Central memory CD4-positive, alpha-beta T cell (primary cell): ENCODE results near the gene SFI1.

Experiments used
- DNase-seq: peaks from one replicate; pipeline ENCODE4 v3.0.0; 2022

The SFI1 gene

GRCh38 chr22:31637891-31638618, 141.7 kb downstream of the SFI1 start:
- DNase-seq = no peak

GRCh38 chr22:31639436-31640039, 143.2 kb downstream of the SFI1 start:
- no peak for DNase-seq

GRCh38 chr22:31646186-31647019, 150.1 kb downstream of the SFI1 start:
- DNase-seq = no peak

GRCh38 chr22:31647066-31647465, 150.7 kb downstream of the SFI1 start:
- DNase-seq = no peak

- DNase-seq = no peak
Observed at GRCh38 chr22:31647523-31648320, 151.4 kb downstream of the SFI1 start.

GRCh38 chr22:31650391-31650790, 154.1 kb downstream of the SFI1 start:
- DNase-seq = no peak

- no peak for DNase-seq
Observed at GRCh38 chr22:31651664-31652063, 155.3 kb downstream of the SFI1 start.

GRCh38 chr22:31652088-31652487, 155.8 kb downstream of the SFI1 start:
- no peak for DNase-seq

- DNase-seq = no peak
Observed at GRCh38 chr22:31652911-31653684, 156.8 kb downstream of the SFI1 start.

GRCh38 chr22:31653944-31654343, 157.6 kb downstream of the SFI1 start:
- DNase-seq = no peak

- no peak for DNase-seq
Observed at GRCh38 chr22:31654408-31654807, 158.1 kb downstream of the SFI1 start.

GRCh38 chr22:31659246-31659645, 162.9 kb downstream of the SFI1 start:
- no peak for DNase-seq

- peak; percentile 20 for DNase-seq
Observed at GRCh38 chr22:31660860-31661341, 164.6 kb downstream of the SFI1 start.

- peak; percentile 96 for DNase-seq
Observed at GRCh38 chr22:31661851-31662667, 165.7 kb downstream of the SFI1 start, which contains the start of gene PISD. Gene PISD (minus strand): TSS chr22:31662215. CDS start chr22:31662208, 7 bp downstream.

GRCh38 chr22:31662668-31663037, 166.3 kb downstream of the SFI1 start:
- no peak for DNase-seq
